SKM-1 (cell line): Measurements from ENCODE around the gene KLHDC4.
A peak's percentile ranks its signal among the peaks of the same experiment; 100 is the strongest.

Experiments used
- DNase-seq: peaks from one replicate; lab custom pipeline; 2025; ENCODE audit not compliant: unreplicated experiment; lab: John Stamatoyannopoulos, UW

The KLHDC4 gene

GRCh38 chr16:87662254-87663204 lies 103.3 kb downstream of the KLHDC4 start:
- no peak for DNase-seq

GRCh38 chr16:87661561-87661960 lies 104.2 kb downstream of the KLHDC4 start:
- DNase-seq = peak; percentile 79

GRCh38 chr16:87658564-87659225 lies 107.1 kb downstream of the KLHDC4 start:
- no peak for DNase-seq
